ENCODE data around the gene PPP6R2.

DNA sequence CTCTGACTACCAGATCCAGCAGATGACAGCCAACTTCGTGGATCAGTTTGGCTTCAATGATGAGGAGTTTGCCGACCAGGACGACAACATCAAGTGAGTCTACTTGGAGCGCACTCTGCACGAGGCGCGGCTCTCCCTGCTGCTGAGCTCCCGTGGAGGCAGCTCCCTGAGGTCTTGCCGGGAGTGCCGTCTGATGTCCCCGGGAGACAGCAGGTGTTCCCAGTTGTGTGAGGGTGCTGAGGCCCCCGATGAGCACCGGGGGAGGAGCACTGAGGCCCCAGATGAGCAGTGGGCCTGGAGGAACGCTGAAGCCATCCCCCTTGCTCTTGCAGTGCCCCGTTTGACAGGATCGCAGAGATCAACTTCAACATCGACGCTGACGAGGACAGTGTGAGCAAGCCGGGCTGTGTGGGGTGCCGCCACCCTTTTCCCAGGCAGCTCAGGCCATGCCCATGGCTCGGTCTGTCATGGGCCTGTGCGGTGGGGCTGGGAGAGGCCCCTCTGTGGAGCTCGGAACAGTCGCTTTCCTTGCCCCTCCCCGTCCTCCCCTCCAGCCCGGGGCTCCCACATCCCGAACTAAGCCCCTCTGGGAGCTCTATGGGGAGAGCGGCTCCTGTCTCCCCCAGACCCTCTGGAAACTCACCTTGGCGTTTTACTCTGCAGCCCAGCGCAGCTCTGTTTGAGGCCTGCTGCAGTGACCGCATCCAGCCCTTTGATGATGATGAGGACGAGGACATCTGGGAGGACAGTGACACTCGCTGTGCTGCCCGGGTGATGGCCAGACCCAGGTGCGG is 94.6 kb downstream of the PPP6R2 start:
- TF ChIP-seq TAF1 (IDR thresholded peaks at IDR 0.05; ENCODE audit: low read depth, low read length) (no peak), POLR2A (IDR thresholded peaks at IDR 0.05; ENCODE audit: low read depth, low read length) (no peak)

All from GM12891 (cell line).